ENCODE results near the gene CTNNA2. TPM values are rescaled to one million over a fixed set of nuclear protein-coding genes. Genes with fewer than 3 reads are reported as not detected.

CTNNA2 gene
- polyA plus RNA-seq (2013, experiment 1 of 2) = 5.2 TPM
- 3.6 TPM for polyA plus RNA-seq (2013, experiment 2 of 2)

DNA sequence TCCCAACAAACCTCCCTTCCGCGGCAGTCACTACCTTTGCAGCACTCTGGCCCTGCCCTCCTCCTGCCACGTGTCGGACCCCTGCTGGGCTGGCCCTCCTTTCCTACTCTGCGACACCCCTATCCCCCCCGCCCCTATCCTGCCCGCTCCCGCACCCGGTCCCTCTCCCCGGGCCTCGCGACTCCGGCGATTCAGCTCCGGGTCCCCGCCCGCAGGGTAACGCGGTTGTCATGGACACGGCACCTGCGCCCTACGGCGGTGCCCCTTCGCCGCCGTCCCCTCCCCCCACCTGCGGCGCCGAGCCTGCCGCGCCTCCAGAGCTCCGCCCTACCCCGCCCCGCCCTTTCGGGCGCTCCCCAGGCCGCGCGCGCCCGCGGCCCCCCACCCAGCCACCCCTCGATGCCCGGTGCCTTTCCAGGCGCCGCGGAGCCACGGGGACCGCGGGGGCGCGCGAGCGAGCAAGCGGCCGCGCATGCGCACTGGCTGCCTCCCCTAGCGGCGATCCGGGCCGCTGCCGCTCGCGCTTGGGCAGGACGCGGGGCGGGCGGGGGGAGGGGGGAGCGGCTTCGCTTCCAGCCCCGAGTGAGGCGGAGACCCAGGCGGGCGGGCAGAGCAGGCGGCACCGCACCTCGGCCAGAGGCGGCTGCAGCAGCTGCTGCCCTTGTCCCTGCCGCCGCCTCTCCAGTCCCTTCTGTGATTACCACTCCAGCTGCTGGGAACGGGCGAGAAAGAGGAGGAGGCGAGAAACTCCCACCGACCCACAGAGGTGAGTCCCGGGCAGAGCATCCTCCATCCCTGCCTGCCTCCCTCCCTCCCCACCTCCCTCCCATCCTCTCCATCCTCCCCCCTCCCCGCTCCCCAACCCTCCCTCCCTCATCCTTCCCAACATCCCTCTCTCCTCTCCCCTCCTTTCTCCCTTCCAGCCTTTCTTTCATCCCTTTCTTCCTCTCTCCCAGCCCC, at the start of gene CTNNA2:
Gene CTNNA2, plus strand, starts transcription at position 610 of the 960 bp plus-strand sequence.
- peaks cover 3% of the 10 kb centered on the region for H3K4me1 ChIP-seq (ENCODE audit: control insufficient read depth, insufficient read depth, low read length, poor library complexity, severe bottlenecking)
- peak within 1 kb of the TSS; percentile 49 for H3K4me3 ChIP-seq (ENCODE audit: extremely low read depth, insufficient read depth, low read length, poor library complexity, severe bottlenecking)
- no peak within 1 kb of the TSS for H3K27ac ChIP-seq (ENCODE audit: low read depth, low read length, severe bottlenecking)
- H3K9me3 ChIP-seq (ENCODE audit: control insufficient read depth, low read length) = no peaks in the 10 kb centered on the region
- no peaks in the 10 kb centered on the region for H3K36me3 ChIP-seq (ENCODE audit: control insufficient read depth, insufficient read depth, low read length)
- 0 to 1% methylated on average over 7 to 32 of the region's 87 CpGs for WGBS, 2 experiments (ENCODE audit: insufficient coverage in 2 of 2)

DNA sequence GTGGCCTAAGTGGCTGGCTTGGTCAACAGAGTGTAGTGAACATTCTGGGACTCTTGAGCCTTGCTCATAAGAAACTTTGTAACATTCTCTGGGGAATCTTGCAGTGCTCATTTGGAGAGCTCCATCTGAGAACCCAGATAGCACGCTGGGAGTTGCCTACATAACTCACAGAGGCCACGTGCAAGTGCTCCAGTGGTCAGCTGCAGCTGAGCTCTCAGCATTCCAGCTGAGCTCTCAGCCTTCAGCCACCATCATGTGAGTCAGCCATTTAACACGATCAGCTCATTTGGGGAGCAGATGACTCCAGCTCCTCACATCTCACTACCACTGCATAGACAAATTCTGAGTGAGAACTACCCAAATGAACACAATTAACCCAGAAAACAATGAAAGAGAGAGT, 25.5 kb upstream of the CTNNA2 start:
- Histone ChIP-seq H3K9me3 (ENCODE audit: control insufficient read depth, low read length) (no peaks in the 10 kb centered on the region), H3K4me3 (ENCODE audit: extremely low read depth, insufficient read depth, low read length, poor library complexity, severe bottlenecking) (no peak overlapping the region), H3K36me3 (ENCODE audit: control insufficient read depth, insufficient read depth, low read length) (no peaks in the 10 kb centered on the region), H3K4me1 (ENCODE audit: control insufficient read depth, insufficient read depth, low read length, poor library complexity, severe bottlenecking) (no peaks in the 10 kb centered on the region), H3K27ac (ENCODE audit: low read depth, low read length, severe bottlenecking) (no peak overlapping the region)
- WGBS, 2 experiments (ENCODE audit: insufficient coverage in 2 of 2) = 88% methylated on average over 2 to 3 of the region's 3 CpGs

DNA sequence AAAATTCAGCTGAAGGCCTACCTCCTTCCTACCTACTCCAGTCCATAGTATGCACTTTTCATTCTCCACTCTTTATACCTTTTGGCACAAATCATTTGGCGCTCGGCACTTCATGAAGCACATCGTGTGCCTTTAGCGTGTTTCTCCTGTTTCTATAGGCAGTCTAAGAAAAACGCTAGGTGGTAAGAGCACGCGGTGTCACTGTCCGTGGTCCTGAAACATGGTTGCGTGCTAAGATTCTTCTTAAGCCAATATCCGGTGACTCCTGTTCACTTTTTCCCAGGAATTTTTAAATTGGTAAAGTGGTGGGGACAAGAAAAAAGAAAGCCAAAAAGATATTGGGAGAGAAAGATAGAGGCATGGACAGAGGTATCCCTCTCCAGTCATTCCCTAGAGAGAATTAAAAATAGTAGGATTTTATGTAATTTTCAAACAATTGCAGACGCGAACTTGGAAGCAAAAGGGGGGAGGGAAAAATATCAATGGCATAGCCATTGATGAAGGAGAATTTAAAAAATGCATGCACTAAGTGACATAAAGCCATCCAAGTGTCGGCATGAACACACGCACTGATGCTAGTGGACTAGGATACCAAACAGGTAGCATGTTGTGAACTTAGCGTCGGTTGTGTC, 1.4 kb upstream of the CTNNA2 start:
- no peak overlapping the region for H3K27ac ChIP-seq (ENCODE audit: low read depth, low read length, severe bottlenecking)
- H3K4me1 ChIP-seq (ENCODE audit: control insufficient read depth, insufficient read depth, low read length, poor library complexity, severe bottlenecking) = peaks cover 3% of the 10 kb centered on the region
- no peak overlapping the region for H3K4me3 ChIP-seq (ENCODE audit: extremely low read depth, insufficient read depth, low read length, poor library complexity, severe bottlenecking)
- 26 to 34% methylated on average over 7 to 13 of the region's 16 CpGs for WGBS, 2 experiments (ENCODE audit: insufficient coverage in 2 of 2)
- H3K9me3 ChIP-seq (ENCODE audit: control insufficient read depth, low read length) = no peaks in the 10 kb centered on the region
- H3K36me3 ChIP-seq (ENCODE audit: control insufficient read depth, insufficient read depth, low read length) = no peaks in the 10 kb centered on the region

DNA sequence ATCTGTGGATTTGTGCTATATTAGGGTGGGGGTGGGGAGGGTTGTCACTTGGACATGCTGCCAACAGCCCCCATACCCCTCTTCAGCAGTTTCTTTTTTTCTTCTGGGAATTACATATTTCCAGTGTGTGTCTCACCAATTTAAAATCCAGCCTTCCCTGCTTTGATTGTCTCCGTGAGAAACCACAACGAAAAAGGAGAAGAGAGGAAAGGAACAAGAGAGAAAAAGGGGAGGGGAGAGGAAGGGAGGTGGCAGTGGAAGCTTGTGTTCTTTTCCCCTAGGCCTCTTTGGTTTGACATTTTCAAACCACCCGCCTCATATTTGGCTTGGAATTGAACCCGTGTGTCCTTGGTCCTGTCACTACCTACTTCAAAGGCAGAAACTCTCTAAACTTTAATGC, 860 bp downstream of the CTNNA2 start:
- peaks cover 3% of the 10 kb centered on the region for H3K4me1 ChIP-seq (ENCODE audit: control insufficient read depth, insufficient read depth, low read length, poor library complexity, severe bottlenecking)
- no peaks in the 10 kb centered on the region for H3K36me3 ChIP-seq (ENCODE audit: control insufficient read depth, insufficient read depth, low read length)
- 40 to 61% methylated on average over 1 to 4 of the region's 4 CpGs for whole genome bisulfite sequencing, 2 experiments (ENCODE audit: insufficient coverage in 2 of 2)
- no peaks in the 10 kb centered on the region for H3K9me3 ChIP-seq (ENCODE audit: control insufficient read depth, low read length)
- H3K4me3 ChIP-seq (ENCODE audit: extremely low read depth, insufficient read depth, low read length, poor library complexity, severe bottlenecking) = no peak overlapping the region
- H3K27ac ChIP-seq (ENCODE audit: low read depth, low read length, severe bottlenecking) = no peak overlapping the region

DNA sequence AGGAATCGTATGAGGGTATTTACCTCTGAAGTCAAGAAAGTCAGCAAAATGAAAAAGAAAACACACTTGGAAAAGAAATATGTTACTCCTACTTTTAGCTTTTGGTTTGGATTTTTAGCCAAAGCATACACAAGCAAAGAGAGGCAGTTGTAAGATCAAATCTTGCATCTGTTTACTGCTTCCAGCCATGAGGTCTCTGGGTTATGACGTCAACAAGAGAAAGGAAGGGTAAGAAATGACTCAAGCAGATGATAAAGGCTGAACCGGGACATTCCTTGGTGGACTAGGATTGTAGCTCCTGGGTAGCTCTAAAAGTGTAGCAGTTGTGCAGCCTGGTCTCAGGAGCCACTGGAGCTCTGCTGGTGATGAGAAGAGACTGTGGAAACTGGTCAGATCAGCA, 16.8 kb downstream of the CTNNA2 start:
- Histone ChIP-seq H3K4me1 (ENCODE audit: control insufficient read depth, insufficient read depth, low read length, poor library complexity, severe bottlenecking) (no peaks in the 10 kb centered on the region), H3K36me3 (ENCODE audit: control insufficient read depth, insufficient read depth, low read length) (no peaks in the 10 kb centered on the region), H3K27ac (ENCODE audit: low read depth, low read length, severe bottlenecking) (peak overlapping the region; percentile 39), H3K4me3 (ENCODE audit: extremely low read depth, insufficient read depth, low read length, poor library complexity, severe bottlenecking) (no peak overlapping the region), H3K9me3 (ENCODE audit: control insufficient read depth, low read length) (no peaks in the 10 kb centered on the region)
- 79 to 84% methylated on average over 2 of the region's 3 CpGs for WGBS, 2 experiments (ENCODE audit: insufficient coverage in 2 of 2)

DNA sequence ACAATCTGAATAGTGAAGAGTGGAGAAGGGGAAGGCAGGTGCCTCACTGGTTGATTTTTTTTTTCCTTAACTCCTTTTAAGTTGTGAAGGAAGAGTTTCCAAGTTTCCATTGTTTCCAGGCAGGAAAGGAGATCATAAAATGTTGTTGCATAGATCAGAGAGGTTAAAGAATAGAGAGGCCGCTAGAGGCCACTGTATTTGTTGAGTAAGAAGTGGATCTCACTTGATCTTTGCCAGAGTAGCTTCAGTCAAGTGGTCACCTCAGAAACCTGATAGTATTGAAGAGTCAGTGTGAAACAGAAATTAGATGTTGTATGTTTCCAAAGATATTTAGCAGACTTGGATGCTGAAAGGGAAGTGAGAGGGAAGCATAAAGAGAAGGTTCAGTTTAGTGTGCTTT, 17.6 kb downstream of the CTNNA2 start:
- 17 to 18% methylated on average over 1 of the region's 1 CpG for whole genome bisulfite sequencing, 2 experiments (ENCODE audit: insufficient coverage in 2 of 2)
- H3K9me3 ChIP-seq (ENCODE audit: control insufficient read depth, low read length) = no peaks in the 10 kb centered on the region
- H3K4me3 ChIP-seq (ENCODE audit: extremely low read depth, insufficient read depth, low read length, poor library complexity, severe bottlenecking) = no peak overlapping the region
- no peaks in the 10 kb centered on the region for H3K4me1 ChIP-seq (ENCODE audit: control insufficient read depth, insufficient read depth, low read length, poor library complexity, severe bottlenecking)
- no peak overlapping the region for H3K27ac ChIP-seq (ENCODE audit: low read depth, low read length, severe bottlenecking)
- no peaks in the 10 kb centered on the region for H3K36me3 ChIP-seq (ENCODE audit: control insufficient read depth, insufficient read depth, low read length)

DNA sequence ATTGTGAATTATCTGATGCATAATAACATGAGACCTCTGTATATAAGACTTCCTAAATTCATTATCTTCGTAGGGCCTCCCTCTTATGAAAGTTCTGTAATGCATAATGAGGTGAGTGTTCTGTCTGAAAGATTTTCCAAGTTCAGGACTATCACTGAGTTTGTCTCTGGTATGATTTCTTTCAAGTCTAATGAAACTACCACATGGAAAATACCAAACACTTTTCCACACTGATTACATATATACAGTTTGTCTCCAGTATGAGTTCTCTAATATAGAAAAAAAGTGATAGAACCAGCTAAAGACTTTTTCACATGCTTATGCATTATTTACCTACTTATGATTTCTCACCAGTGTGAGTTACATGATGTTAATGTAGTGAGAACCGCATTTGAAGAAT, 34.7 kb downstream of the CTNNA2 start:
- H3K9me3 ChIP-seq (ENCODE audit: control insufficient read depth, low read length) = peaks cover 42% of the 10 kb centered on the region
- no peak overlapping the region for H3K4me3 ChIP-seq (ENCODE audit: extremely low read depth, insufficient read depth, low read length, poor library complexity, severe bottlenecking)
- H3K36me3 ChIP-seq (ENCODE audit: control insufficient read depth, insufficient read depth, low read length) = no peaks in the 10 kb centered on the region
- WGBS, 2 experiments (ENCODE audit: insufficient coverage in 2 of 2) = no CpG with 5 or more reads among the region's 2 CpGs
- H3K27ac ChIP-seq (ENCODE audit: low read depth, low read length, severe bottlenecking) = no peak overlapping the region
- no peaks in the 10 kb centered on the region for H3K4me1 ChIP-seq (ENCODE audit: control insufficient read depth, insufficient read depth, low read length, poor library complexity, severe bottlenecking)

DNA sequence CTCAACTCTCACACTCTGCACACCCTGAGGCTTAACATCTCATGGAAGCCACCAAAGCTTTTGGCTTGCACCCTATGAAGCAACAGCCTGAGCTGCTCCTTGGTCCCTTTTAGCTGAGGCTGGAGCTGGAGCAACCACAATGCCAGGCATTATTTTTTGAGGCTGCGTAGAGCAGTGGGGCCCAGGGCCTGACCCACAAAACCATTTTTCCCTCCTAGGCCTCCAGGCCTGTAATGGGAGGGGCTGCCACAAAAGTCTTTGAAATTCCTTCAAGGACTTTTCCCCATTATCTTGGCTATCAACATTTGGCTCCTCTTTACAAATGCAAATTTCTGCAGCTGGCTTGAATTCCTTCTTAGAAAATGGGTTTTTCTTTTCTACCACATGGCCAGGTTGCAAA, 39.8 kb downstream of the CTNNA2 start:
- peaks cover 33% of the 10 kb centered on the region for H3K9me3 ChIP-seq (ENCODE audit: control insufficient read depth, low read length)
- H3K4me3 ChIP-seq (ENCODE audit: extremely low read depth, insufficient read depth, low read length, poor library complexity, severe bottlenecking) = no peak overlapping the region
- no peaks in the 10 kb centered on the region for H3K4me1 ChIP-seq (ENCODE audit: control insufficient read depth, insufficient read depth, low read length, poor library complexity, severe bottlenecking)
- no peak overlapping the region for H3K27ac ChIP-seq (ENCODE audit: low read depth, low read length, severe bottlenecking)
- WGBS, 2 experiments (ENCODE audit: insufficient coverage in 2 of 2) = 100% methylated on average over 1 of the region's 1 CpG; no CpG with 5 or more reads in 1 of the 2 experiments
- H3K36me3 ChIP-seq (ENCODE audit: control insufficient read depth, insufficient read depth, low read length) = no peaks in the 10 kb centered on the region

DNA sequence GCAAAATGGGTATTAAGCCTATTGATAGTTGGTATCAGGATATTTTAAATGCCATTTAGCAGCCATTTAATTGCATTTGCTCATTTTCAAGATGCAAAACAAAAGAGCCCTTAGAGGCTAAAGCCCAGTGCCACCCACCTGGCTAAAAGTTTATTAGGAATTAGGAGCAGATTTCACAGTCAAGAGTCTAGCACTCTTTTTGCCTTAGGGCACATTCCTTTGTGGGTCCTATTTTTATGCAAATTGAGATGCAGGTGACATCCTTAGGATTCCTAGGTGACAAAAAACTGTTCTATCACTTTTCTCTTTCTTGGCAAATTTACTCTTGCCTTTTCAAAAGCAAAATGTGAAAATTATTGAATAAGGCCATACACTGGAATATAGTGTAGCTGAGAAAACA, 42.0 kb downstream of the CTNNA2 start:
- peaks cover 20% of the 10 kb centered on the region for H3K9me3 ChIP-seq (ENCODE audit: control insufficient read depth, low read length)
- no peaks in the 10 kb centered on the region for H3K36me3 ChIP-seq (ENCODE audit: control insufficient read depth, insufficient read depth, low read length)
- no peak overlapping the region for H3K27ac ChIP-seq (ENCODE audit: low read depth, low read length, severe bottlenecking)
- no peak overlapping the region for H3K4me3 ChIP-seq (ENCODE audit: extremely low read depth, insufficient read depth, low read length, poor library complexity, severe bottlenecking)
- no peaks in the 10 kb centered on the region for H3K4me1 ChIP-seq (ENCODE audit: control insufficient read depth, insufficient read depth, low read length, poor library complexity, severe bottlenecking)

DNA sequence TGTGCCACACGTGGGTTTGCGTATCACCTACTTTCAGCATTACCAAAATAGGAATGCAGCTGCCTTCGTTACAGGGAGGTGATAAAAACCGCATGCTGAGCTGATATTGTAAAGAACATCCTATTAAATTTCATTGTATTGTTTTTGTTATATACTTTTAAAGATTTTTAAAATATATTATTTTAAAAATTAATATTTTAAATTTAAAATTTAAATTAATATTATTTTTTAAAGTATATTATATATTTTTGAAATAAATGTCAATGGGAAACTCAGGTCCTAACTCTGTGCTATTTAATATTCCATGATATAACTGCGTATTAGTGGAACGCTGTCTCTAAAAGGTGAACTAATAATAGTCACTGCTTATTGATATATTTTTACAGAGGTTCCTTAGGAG, 51.2 kb downstream of the CTNNA2 start:
- Histone ChIP-seq H3K4me3 (ENCODE audit: extremely low read depth, insufficient read depth, low read length, poor library complexity, severe bottlenecking) (no peak overlapping the region), H3K27ac (ENCODE audit: low read depth, low read length, severe bottlenecking) (no peak overlapping the region), H3K4me1 (ENCODE audit: control insufficient read depth, insufficient read depth, low read length, poor library complexity, severe bottlenecking) (no peaks in the 10 kb centered on the region), H3K9me3 (ENCODE audit: control insufficient read depth, low read length) (no peaks in the 10 kb centered on the region), H3K36me3 (ENCODE audit: control insufficient read depth, insufficient read depth, low read length) (no peaks in the 10 kb centered on the region)
- no CpG with 5 or more reads among the region's 6 CpGs for WGBS, 2 experiments (ENCODE audit: insufficient coverage in 2 of 2)

DNA sequence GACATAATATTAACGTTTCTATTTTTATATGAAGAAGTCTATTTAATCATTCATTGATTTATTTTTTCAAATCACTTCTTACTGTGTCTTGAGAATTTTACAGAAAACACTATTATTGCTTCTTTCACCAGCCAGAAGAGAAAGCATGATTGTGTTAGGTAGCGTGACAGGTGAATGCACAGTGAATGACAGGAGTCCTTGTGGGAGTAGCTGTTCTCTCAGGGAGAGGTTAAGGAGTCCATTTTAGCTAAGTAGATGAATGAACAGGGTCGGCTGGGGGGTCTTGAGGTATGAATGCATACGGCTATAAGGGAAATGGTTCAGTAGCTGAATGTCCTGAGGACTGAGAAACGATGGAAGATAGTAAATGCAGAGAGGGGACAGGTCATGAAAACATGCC, 56.2 kb downstream of the CTNNA2 start:
- Histone ChIP-seq H3K4me3 (ENCODE audit: extremely low read depth, insufficient read depth, low read length, poor library complexity, severe bottlenecking) (no peak overlapping the region), H3K36me3 (ENCODE audit: control insufficient read depth, insufficient read depth, low read length) (no peaks in the 10 kb centered on the region), H3K27ac (ENCODE audit: low read depth, low read length, severe bottlenecking) (no peak overlapping the region), H3K9me3 (ENCODE audit: control insufficient read depth, low read length) (no peaks in the 10 kb centered on the region), H3K4me1 (ENCODE audit: control insufficient read depth, insufficient read depth, low read length, poor library complexity, severe bottlenecking) (no peaks in the 10 kb centered on the region)
- WGBS, 2 experiments (ENCODE audit: insufficient coverage in 2 of 2) = 77 to 95% methylated on average over 4 of the region's 5 CpGs

Data from mesodermal cell (in vitro differentiated cells).